K562 (cell line): ENCODE data around the gene EPHA7. TPM values are rescaled to one million over a fixed set of nuclear protein-coding genes. Genes with fewer than 3 reads are reported as not detected.

Experiments
- CBX8 ChIP-seq: fragments of 200-600 bp; sonication (generic); IDR thresholded peaks from 2 replicates; pipeline ENCODE4 v1.6.1; 2012; ENCODE audit warnings: borderline replicate concordance, mixed run types, low read depth, mild to moderate bottlenecking, moderate library complexity, mixed read lengths, low read length, control low read depth, inconsistent platforms; ENCODE audit not compliant: poor library complexity, severe bottlenecking; ENCODE audit errors: extremely low read depth
- GTF2F1 ChIP-seq: IDR thresholded peaks from 2 replicates; pipeline ENCODE4 v1.6.1; 2011; ENCODE audit warnings: low read depth, low read length, improper control_type of control experiment
- HDAC3 ChIP-seq: fragments of 450-650 bp; IDR thresholded peaks from 2 replicates; pipeline ENCODE4 v1.6.1; 2018; ENCODE audit warnings: borderline replicate concordance, mild to moderate bottlenecking, moderate library complexity; ENCODE audit not compliant: partially characterized antibody
- HOXB6 ChIP-seq: fragments of 250-450 bp; sonication (Bioruptor Pico); IDR thresholded peaks from 2 replicates; pipeline ENCODE4 v1.5.1; 2022; ENCODE audit warnings: mild to moderate bottlenecking, borderline replicate concordance
- RBM22 ChIP-seq: fragments of 200-400 bp; formaldehyde crosslinking; IDR thresholded peaks from 2 replicates; pipeline ENCODE4 v1.6.1; 2018; ENCODE audit warnings: low read length, low read depth; ENCODE audit not compliant: poor library complexity, severe bottlenecking
- TARDBP ChIP-seq: fragments of 450-650 bp; IDR thresholded peaks from 2 replicates; pipeline ENCODE4 v1.6.1; 2016
- ZNF253 ChIP-seq: fragments of 250-450 bp; sonication (Bioruptor Pico); conservative IDR thresholded peaks from 2 replicates; pipeline ENCODE4 v1.6.1; 2021; ENCODE audit warnings: mild to moderate bottlenecking
- ZNF561 ChIP-seq: fragments of 450-650 bp; formaldehyde crosslinking; conservative IDR thresholded peaks from 2 replicates; pipeline ENCODE4 v1.4.0; 2020; ENCODE audit warnings: mild to moderate bottlenecking, moderate library complexity
- ZNF695 ChIP-seq: fragments of 450-650 bp; formaldehyde crosslinking; IDR thresholded peaks from 2 replicates; pipeline ENCODE4 v1.4.0; 2020; ENCODE audit warnings: mild to moderate bottlenecking, moderate library complexity
- polyA plus RNA-seq, 8 experiments: library from polyadenylated mRNA; depleted of rRNA in 4 of 8; stranded (reverse) in 5 of 8; unstranded in 3 of 8; fragments of >200 nt; fragmentation: Nextera tagmentation in 2 of 8; fragmentation: Illumina TruSeq in 1 of 8; extraction: Ambion mirVana in 2 of 8; extraction: Trizol in 1 of 8; gene quantifications; 2 replicates each; pipeline versions ENCODE4 v1.2.1 to v1.2.3, GENCODE V29; 2011 to 2014; ENCODE audit warnings: inconsistent platforms in 1 of 8, missing spikeins in 1 of 8
- total RNA-seq, 7 experiments: library from RNA; depleted of rRNA in 6 of 7; stranded (reverse); fragments of >200 nt in 6 of 7; fragmentation: Illumina TruSeq in 2 of 7; extraction: Trizol in 2 of 7; gene quantifications; 2 replicates each; pipeline versions ENCODE4 v1.2.1 to v1.2.3, GENCODE V29; 2011 to 2021; ENCODE audit warnings: low replicate concordance in 1 of 7
- TF ChIP-seq, protein P1 (sequence below), 3 experiments: fragments of 200-800 bp in 1 of 3; fragments of 250-450 bp in 1 of 3; fragments of 450-650 bp in 1 of 3; sonication (Bioruptor Pico) in 1 of 3; sonication (Bioruptor generic) in 1 of 3; formaldehyde crosslinking in 1 of 3; IDR thresholded peaks; 2 replicates each; pipeline versions ENCODE4 v1.6.1 to v1.8.0; 2016 to 2022; ENCODE audit warnings: mild to moderate bottlenecking in 2 of 3, missing genetic modification characterization in 2 of 3, missing compliant biosample characterization in 1 of 3, moderate library complexity in 1 of 3
- TF ChIP-seq, protein P2 (sequence below): fragments of 250-450 bp; sonication (Bioruptor Pico); IDR thresholded peaks from 2 replicates; pipeline ENCODE4 v1.6.1; 2021; ENCODE audit warnings: mild to moderate bottlenecking

Gene EPHA7
- total and polyA plus RNA-seq, 9 of the 15 experiments (the other 6 are each of a cell fraction or from before 2014, with no cell fraction given): not detected

DNA sequence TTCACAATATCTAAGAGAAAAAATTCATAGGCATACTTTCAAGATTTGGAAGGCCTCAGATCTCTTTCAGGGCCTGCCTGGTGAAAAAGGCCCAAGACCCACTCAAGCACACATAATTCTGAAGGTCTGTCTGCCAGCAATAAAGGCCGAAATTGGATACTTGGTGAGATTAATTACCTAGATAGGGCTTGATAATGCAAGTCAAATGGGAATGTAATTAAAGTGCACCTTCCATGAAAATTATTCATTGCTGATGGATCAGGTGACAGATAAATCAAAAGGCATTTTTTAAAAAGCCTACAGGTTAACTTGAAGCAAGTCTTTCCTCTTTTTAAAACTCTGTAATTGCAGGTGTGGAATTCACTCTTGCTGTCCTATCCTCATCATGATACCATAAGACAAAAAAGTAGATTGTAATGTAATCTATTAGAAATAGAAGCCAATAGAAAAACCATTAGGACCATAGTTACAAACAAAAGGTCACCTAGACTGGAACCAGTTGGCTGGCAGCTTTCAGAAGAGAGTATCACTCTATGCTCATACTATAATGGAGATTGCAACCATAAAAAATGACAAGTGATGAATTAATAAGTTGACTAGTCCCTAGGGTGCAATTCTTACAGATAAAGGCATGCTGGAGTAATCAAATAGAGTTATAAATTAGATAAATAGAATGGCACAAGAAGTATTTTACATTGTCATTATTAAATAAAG, 77.3 kb downstream of the EPHA7 start (continued):
- TF ChIP-seq, protein P1, sequence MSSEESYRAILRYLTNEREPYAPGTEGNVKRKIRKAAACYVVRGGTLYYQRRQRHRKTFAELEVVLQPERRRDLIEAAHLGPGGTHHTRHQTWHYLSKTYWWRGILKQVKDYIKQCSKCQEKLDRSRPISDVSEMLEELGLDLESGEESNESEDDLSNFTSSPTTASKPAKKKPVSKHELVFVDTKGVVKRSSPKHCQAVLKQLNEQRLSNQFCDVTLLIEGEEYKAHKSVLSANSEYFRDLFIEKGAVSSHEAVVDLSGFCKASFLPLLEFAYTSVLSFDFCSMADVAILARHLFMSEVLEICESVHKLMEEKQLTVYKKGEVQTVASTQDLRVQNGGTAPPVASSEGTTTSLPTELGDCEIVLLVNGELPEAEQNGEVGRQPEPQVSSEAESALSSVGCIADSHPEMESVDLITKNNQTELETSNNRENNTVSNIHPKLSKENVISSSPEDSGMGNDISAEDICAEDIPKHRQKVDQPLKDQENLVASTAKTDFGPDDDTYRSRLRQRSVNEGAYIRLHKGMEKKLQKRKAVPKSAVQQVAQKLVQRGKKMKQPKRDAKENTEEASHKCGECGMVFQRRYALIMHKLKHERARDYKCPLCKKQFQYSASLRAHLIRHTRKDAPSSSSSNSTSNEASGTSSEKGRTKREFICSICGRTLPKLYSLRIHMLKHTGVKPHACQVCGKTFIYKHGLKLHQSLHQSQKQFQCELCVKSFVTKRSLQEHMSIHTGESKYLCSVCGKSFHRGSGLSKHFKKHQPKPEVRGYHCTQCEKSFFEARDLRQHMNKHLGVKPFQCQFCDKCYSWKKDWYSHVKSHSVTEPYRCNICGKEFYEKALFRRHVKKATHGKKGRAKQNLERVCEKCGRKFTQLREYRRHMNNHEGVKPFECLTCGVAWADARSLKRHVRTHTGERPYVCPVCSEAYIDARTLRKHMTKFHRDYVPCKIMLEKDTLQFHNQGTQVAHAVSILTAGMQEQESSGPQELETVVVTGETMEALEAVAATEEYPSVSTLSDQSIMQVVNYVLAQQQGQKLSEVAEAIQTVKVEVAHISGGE (CRISPR knock-in tag; IDR thresholded peaks at IDR 0.05): no peak
- TF ChIP-seq HOXB6 (CRISPR knock-in tag) (no peak), CBX8 (no peak), ZNF561 (CRISPR knock-in tag) (no peak), ZNF695 (no peak), HDAC3 (no peak), RBM22 (no peak), TARDBP (no peak), ZNF253 (CRISPR knock-in tag) (no peak), GTF2F1 (no peak)
- TF ChIP-seq, protein P2, sequence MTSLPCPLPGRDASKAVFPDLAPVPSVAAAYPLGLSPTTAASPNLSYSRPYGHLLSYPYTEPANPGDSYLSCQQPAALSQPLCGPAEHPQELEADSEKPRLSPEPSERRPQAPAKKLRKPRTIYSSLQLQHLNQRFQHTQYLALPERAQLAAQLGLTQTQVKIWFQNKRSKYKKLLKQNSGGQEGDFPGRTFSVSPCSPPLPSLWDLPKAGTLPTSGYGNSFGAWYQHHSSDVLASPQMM (CRISPR knock-in tag): no peak
